Measurements from ENCODE around the gene SLX4IP.

The SLX4IP gene

GRCh38 chr20:10672624-10673127 is 237.6 kb downstream of the SLX4IP start:
- in situ Hi-C loops (cut with MboI; ENCODE audit: low sequenced_read_pairs): no loop called here

GRCh38 chr20:10673176-10673841 is 238.2 kb downstream of the SLX4IP start:
- in situ Hi-C loops (cut with MboI; ENCODE audit: low sequenced_read_pairs): no loop called here

GRCh38 chr20:10673842-10674683 is 239.0 kb downstream of the SLX4IP start, which contains the start of gene JAG1:
JAG1 (minus strand) TSS chr20:10673999; CDS start chr20:10673530, 469 bp downstream.
- in situ Hi-C loops (cut with MboI; ENCODE audit: low sequenced_read_pairs): no loop called here

- in situ Hi-C loops (cut with MboI; ENCODE audit: low sequenced_read_pairs): no loop called here
Measured at GRCh38 chr20:10674684-10675449, 239.8 kb downstream of the SLX4IP start.

GRCh38 chr20:10675450-10675848 is 240.3 kb downstream of the SLX4IP start:
- in situ Hi-C loops (cut with MboI; ENCODE audit: low sequenced_read_pairs): no loop called here

GRCh38 chr20:10676518-10676917 is 241.4 kb downstream of the SLX4IP start:
- in situ Hi-C loops (cut with MboI; ENCODE audit: low sequenced_read_pairs): no loop called here

All from hTERT RPE-1 (cell line).